HG03342 (cell line): ENCODE data around the gene MAST3.

Source experiments
- ATAC-seq: cut with Tn5 transposase; IDR thresholded peaks from one replicate; pipeline ENCODE4 v1.9.1; 2021; ENCODE audit warnings: mild to moderate bottlenecking, moderate library complexity; ENCODE audit not compliant: unreplicated experiment

Gene MAST3

DNA sequence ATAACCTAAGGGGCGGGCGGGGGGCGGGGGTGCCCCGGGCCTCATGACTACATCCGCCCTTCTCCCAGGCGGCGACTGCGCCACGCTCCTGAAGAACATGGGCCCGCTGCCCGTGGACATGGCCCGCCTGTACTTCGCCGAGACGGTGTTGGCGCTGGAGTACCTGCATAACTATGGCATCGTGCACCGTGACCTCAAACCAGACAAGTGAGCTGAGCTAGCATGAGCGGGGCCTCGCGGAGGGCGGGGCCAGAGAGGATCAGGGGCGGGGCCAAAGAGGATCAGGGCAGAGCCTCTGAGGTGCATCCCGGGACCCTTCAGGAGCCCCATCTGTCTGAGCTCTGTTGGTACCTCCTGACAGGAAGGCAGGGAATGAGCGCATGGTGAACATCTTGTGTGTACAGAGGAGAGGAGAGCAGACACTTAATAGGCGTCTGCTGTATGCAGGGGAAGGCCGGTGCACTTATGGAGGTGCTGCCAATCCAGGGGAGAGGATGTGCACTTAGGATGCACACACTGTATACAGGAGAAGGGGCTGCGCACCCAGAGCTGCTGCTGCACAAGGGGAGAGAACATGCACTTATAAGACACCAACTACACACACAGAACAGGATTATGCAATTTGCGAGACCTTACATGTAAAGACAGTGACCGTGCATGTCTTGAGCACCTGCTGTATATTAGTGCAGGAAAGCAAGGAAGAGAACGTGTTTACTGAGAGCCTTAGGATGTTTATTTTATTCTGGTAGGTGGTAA lies 34.4 kb downstream of the MAST3 start:
- ATAC-seq: no peak

DNA sequence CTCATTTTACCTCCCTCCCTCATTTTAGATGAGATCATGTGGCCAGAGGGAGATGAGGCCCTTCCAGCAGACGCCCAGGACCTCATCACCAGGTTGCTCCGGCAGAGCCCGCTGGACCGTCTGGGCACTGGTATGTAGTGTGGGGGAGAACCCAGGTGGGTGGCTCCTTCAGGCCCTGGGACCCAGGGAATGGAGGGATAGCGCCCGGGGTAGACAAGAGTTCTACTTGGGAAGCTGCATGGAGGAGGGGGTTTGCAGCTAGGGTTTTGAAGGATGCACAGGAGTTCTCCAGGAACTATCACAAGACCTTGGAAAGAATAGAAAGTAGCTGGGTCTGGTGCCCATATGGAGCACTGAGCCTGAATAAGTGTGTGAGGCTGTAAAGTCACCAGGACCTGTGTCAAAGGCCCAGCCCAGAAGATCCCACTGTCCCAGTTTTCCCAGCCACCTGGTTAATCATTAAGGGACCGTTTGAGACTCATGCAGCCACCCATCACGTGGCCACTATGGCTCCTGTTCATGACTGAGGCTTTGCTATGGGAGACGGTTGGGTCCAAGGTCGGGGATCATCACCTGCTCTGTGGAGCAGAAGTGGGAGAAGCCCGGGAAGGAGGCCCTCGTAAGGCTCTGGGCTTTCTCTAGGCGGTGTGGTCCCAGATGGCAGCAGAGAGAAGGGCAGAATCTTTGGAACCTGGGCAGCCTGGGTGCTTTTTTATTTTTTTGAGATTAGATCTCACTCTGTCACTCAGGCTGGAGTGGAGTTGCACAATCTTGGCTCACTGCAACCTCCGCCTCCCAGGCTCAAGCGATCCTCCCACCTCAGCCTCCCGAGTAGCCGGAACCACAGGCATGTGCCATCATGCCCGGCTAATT lies 38.4 kb downstream of the MAST3 start:
- ATAC-seq: no peak

DNA sequence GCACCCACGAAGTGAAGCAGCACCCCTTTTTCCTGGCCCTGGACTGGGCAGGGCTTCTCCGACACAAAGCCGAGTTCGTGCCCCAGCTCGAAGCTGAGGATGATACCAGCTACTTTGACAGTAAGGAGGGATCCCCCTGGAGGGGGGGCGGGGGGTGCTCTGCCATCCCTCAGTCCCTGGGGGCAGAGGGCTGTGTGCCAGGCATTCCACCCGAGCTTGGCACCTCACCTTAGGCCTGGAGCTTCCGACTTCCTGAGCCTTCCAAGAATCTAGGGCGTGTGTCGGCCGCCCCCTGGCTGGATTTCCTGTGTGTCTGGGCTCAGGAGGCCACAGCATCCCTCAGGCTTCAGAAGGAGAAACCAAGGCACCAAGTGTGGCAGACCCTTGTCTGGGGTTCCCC lies 39.7 kb downstream of the MAST3 start:
- no peak for ATAC-seq

DNA sequence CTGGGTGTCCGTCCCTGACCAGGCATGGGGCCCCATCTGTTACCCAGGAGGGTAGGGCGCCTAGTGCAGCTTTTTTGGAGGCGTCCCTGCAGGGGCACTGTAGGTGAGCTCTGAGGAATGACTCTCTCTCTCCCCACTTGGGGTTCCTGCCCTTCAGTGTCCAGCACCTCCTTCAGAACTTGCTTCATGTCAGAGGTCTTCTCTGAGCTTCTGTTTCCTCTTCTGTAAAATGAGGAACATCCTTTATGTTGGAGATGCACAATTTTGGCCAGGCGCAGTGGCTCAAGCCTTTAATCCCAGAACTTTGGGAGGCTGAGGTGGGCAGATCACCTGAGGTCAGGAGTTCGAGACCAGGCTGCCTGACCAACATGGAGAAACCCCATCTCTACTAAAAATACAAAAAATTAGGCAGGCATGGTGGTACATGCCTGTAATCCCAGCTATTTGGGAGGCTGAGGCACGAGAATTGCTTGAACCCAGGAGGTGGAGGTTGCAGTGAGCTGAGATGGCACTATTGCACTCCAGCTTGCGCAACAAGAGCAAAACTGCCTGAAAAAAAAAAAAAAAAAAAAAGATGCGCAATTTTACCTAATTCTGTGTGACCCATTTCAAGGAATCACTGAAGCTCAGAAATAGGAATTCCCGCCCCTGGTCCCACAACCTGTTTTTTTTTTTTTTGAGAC lies 40.2 kb downstream of the MAST3 start:
- no peak for ATAC-seq

DNA sequence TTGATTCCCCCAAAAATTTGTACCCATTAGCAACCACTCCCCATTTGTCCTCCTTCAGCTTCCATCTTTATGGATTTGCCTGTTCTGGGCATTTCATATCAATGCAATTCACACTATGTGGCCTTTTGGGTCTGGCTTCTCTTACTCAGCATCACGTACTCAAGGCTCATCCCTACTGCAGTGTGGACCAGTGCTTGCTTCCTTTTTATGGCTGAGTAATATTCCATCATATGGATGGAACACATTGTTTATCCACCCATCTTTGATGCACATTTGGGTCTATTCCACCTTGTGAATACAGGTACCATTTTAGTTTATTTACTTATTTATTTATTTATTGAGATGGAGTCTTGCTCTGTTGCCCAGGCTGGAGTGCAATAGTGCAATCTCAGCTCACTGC lies 42.9 kb downstream of the MAST3 start:
- ATAC-seq: no peak

DNA sequence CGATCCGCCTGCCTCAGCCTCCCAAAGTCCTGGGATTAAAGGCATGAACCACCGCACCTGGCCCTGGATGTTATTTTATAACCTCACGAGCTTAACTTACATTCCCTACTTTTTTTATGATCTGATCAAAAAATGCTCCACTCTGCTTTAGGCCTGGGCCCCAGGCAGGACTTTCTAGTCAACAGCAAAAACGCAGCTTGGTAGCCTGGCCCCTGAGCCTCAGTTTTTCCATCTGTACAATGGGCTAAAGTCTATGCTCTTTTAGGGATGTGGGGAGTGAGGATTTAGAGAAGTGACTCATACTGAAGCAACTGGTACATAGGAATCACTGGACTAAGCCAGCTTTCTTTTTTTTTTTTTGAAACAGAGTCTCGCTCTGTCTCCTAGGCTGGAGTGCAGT lies 43.5 kb downstream of the MAST3 start:
- ATAC-seq: no peak

DNA sequence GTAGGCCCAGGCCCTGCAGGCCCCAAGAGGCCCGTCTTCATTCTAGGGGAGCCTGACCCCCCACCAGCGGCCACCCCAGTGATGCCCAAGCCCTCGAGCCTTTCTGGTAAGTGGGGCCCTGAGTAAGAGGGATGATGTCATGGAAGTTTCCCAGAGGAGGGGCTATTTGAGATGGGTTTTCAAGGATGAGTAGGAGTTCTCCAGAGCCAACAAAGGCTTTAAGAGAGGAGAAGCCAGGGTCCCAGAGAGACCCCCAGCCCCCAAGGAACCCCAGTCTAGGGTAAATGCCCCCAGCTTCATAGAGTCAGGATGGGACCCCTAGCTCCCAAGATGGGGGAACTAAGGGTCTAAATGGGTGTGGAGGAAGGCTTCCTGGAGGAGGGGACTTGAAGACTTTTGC lies 46.3 kb downstream of the MAST3 start:
- ATAC-seq: no peak

DNA sequence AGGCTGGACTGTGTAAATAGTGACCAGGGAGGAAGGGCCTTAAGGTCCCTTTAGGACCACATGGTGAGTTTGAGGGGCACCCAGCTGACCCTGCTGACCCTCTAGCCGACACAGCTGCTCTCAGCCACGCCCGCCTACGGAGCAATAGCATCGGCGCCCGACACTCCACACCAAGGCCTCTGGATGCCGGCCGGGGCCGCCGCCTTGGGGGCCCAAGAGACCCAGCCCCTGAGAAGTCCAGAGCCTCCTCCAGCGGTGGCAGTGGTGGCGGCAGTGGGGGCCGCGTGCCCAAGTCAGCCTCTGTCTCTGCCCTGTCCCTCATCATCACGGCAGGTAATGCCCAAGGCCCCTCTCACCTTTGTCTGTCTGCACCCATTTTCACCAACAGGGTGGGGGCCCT lies 46.8 kb downstream of the MAST3 start:
- no peak for ATAC-seq

DNA sequence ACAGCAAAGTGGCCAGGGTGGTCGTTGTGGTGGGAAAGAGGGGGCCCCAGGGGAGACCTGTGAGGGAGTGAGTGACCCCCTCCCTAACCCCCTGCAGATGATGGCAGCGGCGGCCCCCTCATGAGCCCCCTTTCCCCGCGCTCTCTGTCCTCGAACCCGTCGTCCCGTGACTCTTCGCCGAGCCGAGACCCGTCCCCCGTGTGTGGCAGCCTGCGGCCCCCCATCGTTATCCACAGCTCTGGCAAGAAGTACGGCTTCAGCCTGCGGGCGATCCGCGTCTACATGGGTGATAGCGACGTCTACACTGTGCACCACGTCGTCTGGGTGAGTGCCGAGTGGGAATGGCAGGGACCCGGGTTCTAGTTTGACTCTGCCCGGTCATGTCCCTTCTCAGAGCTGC lies 47.3 kb downstream of the MAST3 start:
- ATAC-seq: no peak

DNA sequence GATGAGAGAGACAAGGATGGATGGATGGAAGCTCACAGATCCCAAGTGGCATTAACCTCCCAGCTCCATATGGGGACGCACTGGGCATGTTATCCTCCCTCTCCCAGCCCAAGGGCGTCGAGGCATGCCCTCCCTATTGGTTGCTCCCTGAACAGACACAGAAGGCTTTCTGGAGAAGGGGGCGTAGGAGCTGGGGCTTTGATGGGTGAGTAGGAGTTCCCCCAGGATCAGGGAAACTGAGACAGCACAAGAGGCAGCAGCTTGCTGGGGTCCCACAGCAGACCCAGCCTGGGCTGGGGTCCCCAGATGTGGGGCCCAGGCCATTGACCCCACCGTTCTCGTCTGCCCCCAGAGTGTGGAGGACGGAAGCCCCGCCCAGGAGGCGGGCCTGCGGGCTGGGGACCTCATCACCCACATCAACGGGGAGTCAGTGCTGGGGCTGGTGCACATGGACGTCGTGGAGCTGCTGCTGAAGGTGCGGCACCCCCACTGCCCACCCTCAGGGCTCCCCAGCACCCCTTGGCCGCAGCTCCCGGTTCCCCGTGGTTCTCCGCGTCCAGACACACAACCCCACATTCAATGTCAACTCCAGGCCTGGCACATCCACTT lies 47.9 kb downstream of the MAST3 start:
- ATAC-seq: no peak

DNA sequence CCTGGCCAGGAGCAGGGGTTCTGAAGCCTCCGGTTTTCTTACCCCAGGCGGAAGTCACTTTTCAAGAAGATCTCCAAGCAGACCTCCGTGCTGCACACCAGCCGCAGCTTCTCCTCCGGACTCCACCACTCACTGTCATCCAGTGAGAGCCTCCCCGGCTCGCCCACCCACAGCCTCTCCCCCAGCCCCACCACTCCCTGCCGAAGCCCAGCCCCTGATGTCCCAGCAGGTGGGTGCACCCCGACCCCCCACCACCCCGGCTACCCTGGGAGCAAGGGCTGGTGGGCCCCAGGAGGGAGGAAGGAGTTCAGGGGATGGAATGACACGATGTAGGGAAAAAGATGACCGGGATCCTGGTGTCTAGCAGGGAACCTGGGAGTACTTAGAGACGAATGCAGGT lies 49.8 kb downstream of the MAST3 start:
- ATAC-seq: no peak

DNA sequence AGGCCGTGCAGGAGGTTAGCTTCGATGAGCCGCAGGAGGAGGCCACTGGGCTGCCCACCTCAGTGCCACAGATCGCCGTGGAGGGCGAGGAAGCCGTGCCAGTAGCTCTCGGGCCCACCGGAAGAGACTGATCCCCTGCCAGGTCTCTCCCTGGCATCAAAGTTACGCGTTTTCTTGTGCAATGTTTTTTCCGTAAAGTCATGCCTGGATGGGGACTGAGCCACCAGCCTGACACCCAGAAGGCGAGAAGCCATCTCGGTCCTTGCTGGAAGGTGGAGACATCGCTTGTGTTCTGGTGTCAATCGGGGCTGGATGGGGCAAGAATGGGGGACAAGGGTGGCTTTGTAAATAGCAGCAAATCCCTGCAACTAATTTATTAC lies 52.0 kb downstream of the MAST3 start:
- no peak for ATAC-seq

DNA sequence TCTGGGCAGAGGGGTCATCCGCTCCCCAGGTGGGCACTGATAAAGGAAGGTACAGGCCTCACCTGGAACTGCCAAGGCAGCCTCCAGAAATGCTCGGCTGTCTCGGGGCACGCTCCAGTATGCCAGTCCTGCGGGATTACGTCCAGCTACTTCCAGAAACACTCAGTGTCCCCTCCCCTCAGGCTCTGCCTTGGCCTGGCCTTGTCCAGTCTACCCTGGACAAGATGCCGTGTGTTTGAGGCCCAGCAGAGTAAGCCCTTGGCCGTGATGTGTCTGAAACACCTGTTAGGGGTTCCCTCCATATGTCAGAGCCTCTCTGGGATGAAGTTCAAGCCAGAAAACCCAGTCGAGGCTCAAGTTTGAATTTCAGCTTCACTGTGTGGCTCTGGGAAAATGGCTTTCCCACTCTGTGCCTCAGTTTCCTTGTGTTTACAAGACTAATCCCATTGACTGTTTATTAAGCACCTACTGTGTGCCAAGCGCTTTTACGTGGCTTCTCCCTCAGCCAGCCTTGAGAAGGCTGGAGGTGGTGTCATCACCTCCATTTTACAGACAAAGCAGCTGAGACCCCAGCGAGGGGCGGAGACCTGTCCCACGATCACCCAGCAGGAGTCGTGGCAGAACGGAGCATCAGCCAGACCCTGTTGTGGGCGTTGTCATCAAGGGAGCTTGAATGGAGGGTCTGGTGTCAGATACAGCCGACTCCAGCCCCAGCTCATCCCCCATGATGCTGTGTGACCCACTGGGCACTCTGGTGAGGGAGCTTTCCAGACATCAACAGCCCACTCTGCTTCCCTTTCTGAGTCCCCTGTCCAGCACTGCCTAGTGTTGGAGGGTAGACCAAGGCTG lies 53.4 kb downstream of the MAST3 start:
- no peak for ATAC-seq

DNA sequence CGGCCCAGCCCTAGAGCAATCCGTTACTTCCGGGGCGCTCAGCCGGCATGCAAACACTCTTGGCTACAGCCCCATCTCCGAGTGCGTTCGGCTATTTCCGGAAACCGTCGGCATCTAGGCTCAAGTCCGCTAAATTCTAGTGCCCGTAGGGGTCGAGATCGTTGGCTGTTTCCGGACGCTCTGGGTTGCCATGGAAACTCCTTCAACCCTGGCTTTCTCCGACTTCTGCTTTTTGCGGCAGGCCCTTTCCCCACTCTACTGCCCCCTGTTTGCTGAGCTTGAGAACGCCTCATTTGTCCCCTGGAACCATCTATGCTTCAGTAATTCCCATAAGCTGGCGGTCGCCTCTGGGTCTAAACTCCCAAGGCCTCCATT lies 54.9 kb downstream of the MAST3 start:
- ATAC-seq: peak; percentile 63

DNA sequence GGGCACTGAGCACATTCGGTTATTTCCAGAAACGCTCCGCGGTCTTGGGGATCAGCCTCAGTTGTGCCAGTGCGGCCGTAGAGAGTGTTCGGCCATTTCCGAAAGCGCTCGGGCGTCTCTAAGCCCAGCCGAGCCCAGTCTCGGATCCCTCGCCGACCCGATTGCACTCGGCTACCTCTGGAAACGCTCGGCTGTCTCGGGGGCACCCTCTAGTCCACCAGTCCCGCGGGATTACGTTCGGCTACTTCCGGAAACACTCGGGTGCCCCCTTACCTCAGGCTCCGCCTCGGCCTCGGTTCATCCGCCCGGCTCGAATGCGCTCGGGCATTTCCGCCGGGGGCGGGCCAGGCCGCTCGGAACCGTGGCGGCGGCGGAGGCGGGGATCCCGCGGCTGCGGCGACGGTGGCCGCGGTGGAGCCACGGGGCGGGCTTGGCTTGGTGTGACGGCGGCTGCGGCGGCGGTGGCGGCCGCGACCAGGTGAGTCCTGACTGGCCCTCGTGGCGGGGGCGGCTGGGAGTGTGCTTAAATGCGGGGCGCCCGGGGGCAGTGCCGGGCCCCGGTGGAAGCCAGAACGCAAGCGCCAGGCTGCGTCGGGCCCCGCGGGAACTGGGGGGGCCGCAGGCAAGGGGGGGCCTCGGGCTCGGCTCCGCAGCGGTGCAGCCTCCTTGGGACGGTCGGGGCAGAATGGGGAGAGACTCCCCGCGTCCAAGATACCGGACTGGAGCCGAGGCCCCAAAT lies 55.4 kb downstream of the MAST3 start, which contains the start of gene PIK3R2:
TSS of gene PIK3R2 (plus strand) at position 347 of the 739 bp plus-strand sequence. CDS start 2,717 bp downstream, outside the sequence.
- peak; percentile 66 for ATAC-seq

DNA sequence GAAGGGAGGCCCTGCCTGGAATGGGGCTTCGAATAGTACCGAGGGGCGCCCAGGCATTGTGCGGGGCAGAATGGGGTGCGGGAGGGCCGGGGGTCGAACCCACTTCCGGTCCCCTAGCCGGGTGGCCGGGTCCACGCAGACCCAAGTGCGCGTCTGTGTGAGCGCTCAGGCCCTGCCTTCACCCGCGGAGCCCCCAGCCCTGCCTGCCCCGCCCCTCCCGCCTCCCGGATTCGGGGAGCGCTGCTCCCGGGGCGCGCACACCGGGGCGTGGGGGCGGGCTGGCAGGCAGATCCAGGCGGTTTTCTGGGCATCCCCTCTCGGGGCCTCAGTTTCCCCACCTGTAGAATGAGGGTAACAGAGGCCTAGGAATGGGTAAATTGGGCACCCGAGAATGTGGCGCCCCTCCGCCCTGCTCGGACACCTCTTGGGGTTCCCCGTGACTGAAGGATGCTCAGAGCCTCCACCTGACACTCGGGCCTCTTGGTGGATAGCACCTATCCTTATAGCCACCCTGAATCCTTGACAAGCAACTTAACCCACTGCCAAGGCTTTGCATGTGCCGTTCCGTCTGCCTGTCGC lies 56.1 kb downstream of the MAST3 start:
- ATAC-seq: no peak

DNA sequence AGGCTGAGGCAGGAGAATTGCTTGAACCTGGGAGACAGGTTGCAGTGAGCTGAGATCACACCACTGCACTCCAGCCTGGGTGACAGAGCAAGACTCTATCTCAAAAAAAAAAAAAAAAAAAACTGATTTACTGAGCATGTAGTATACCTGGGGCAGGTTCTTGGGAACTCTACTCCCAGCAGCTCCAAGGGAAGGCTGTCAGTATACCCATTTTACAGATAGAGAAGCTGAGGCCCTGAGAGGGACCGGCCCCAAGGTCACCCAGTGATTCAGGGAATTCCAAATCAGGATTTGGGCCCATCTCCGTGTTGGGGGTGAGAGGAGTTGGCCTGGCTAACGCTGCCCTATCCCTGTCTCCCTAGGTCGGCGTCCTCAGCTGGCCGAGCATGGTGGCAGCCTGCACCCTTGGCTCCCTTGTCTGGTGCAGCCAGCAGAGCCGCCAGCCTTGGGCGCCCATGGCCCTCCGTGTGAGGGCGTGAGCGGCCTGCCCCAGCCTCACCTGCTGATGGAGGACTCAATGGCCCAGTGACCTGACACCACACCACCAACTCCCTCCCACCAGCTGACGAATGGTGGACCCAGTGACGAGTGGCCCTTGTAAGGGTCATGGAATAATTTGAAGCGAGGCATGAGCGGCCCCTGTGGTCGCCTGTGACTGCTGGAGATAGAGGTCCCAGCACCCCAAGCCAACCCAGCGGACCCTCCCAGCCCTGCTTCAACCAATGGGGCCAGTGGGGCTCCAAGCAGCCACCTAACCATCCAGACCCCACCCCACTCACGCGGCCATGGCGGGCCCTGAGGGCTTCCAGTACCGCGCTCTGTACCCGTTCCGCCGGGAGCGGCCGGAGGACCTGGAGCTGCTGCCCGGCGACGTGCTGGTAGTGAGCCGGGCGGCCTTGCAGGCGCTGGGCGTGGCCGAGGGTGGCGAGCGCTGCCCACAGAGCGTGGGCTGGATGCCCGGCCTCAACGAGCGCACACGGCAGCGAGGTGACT lies 57.8 kb downstream of the MAST3 start:
- no peak for ATAC-seq

DNA sequence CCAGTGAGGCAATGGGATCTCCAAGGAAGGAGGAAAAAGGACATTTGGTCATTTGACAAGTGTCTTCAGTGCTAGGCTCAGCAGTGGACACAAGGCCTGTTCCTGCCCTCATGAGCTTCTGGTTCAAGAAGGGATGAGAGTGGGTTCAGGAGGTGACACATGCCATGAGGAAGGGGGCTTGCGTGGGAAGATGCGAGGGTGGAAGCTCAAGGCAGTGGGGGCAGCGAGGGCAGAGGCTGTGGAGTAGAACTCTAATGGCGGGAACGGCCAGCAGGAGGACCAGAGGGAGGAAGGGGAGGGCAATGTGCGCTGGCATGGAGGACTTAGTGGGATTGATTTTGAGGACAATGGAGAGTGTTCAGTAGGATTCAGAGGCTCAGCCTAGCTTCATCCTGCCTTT lies 58.7 kb downstream of the MAST3 start:
- ATAC-seq: no peak
